ENCODE results near the gene TGFBI.

The TGFBI gene

GRCh38 chr5:135991429-135991828 is 37.4 kb upstream of the TGFBI start:
- Histone ChIP-seq H3K27me3 (replicated peaks; ENCODE audit: control insufficient read depth, insufficient read depth, low read length) (peaks cover 1% of the 10 kb centered on the region; the same call in 1 of the 2 replicates), H3K4me3 (replicated peaks; ENCODE audit: low read depth, low read length) (no peak overlapping the region), H3K36me3 (ENCODE audit: control insufficient read depth, insufficient read depth, low read length) (no peaks in the 10 kb centered on the region)
- TF ChIP-seq CTCF (IDR thresholded peaks at IDR 0.05; ENCODE audit: insufficient read depth, low read length, poor library complexity, severe bottlenecking), result no peak
- DNase-seq (ENCODE audit: extremely low read depth, insufficient read length), result no peak

GRCh38 chr5:135993335-135993879 is 35.4 kb upstream of the TGFBI start:
- TF ChIP-seq CTCF (IDR thresholded peaks at IDR 0.05; ENCODE audit: insufficient read depth, low read length, poor library complexity, severe bottlenecking), result no peak
- DNase-seq (ENCODE audit: extremely low read depth, insufficient read length), result no peak
- no peak overlapping the region for H3K4me3 ChIP-seq (replicated peaks; ENCODE audit: low read depth, low read length)

GRCh38 chr5:135993880-135994636 is 34.7 kb upstream of the TGFBI start:
- no peak for DNase-seq (ENCODE audit: extremely low read depth, insufficient read length)
- Histone ChIP-seq H3K27me3 (replicated peaks; ENCODE audit: control insufficient read depth, insufficient read depth, low read length) (peaks cover 1% of the 10 kb centered on the region; the same call in 1 of the 2 replicates), H3K36me3 (ENCODE audit: control insufficient read depth, insufficient read depth, low read length) (no peaks in the 10 kb centered on the region), H3K4me3 (replicated peaks; ENCODE audit: low read depth, low read length) (no peak overlapping the region)
- no peak for TF ChIP-seq CTCF (IDR thresholded peaks at IDR 0.05; ENCODE audit: insufficient read depth, low read length, poor library complexity, severe bottlenecking)

More at GRCh38 chr5:135993335-135993879, 35.4 kb upstream of the TGFBI start:
- Histone ChIP-seq H3K36me3 (ENCODE audit: control insufficient read depth, insufficient read depth, low read length) (no peaks in the 10 kb centered on the region), H3K27me3 (replicated peaks; ENCODE audit: control insufficient read depth, insufficient read depth, low read length) (peaks cover 1% of the 10 kb centered on the region; the same call in 1 of the 2 replicates)

GRCh38 chr5:135995976-135996375 is 32.8 kb upstream of the TGFBI start:
- Histone ChIP-seq H3K4me3 (replicated peaks; ENCODE audit: low read depth, low read length) (no peak overlapping the region), H3K27me3 (replicated peaks; ENCODE audit: control insufficient read depth, insufficient read depth, low read length) (peaks cover 1% of the 10 kb centered on the region; the same call in 1 of the 2 replicates), H3K36me3 (ENCODE audit: control insufficient read depth, insufficient read depth, low read length) (no peaks in the 10 kb centered on the region)
- TF ChIP-seq CTCF (IDR thresholded peaks at IDR 0.05; ENCODE audit: insufficient read depth, low read length, poor library complexity, severe bottlenecking), result no peak
- no peak for DNase-seq (ENCODE audit: extremely low read depth, insufficient read length)

GRCh38 chr5:135996611-135997010 is 32.2 kb upstream of the TGFBI start:
- no peak overlapping the region for H3K4me3 ChIP-seq (replicated peaks; ENCODE audit: low read depth, low read length)
- no peak for DNase-seq (ENCODE audit: extremely low read depth, insufficient read length)
- TF ChIP-seq CTCF (IDR thresholded peaks at IDR 0.05; ENCODE audit: insufficient read depth, low read length, poor library complexity, severe bottlenecking), result no peak
- no peaks in the 10 kb centered on the region for H3K36me3 ChIP-seq (ENCODE audit: control insufficient read depth, insufficient read depth, low read length)
- H3K27me3 ChIP-seq (replicated peaks; ENCODE audit: control insufficient read depth, insufficient read depth, low read length), result peaks cover 2% of the 10 kb centered on the region

Data from GM06990 (cell line).